H1 (cell line): ENCODE results near the gene HS3ST3B1.

Source experiments
- CBX5 ChIP-seq: fragments of 300-800, 300-1000 bp; sonication (generic); IDR thresholded peaks from 2 replicates; pipeline ENCODE4 v1.7.1; 2016; ENCODE audit warnings: antibody characterized with exemption, low read length, low read depth
- EP300 ChIP-seq, 2 experiments: IDR thresholded peaks; 1 replicate in 1 of 2; 2 replicates in 1 of 2; pipeline ENCODE4 v1.6.1; 2011 to 2012; ENCODE audit warnings: low read depth in 2 of 2, low read length in 2 of 2, mild to moderate bottlenecking in 2 of 2, borderline replicate concordance in 1 of 2, inconsistent platforms in 1 of 2, moderate library complexity in 1 of 2
- POLR2AphosphoS5 ChIP-seq: IDR thresholded peaks from 2 replicates; pipeline ENCODE4 v1.6.1; 2011; ENCODE audit warnings: low read depth, low read length
- SP2 ChIP-seq: IDR thresholded peaks from 2 replicates; pipeline ENCODE4 v1.6.1; 2012; ENCODE audit warnings: mild to moderate bottlenecking, low read length, inconsistent platforms
- ZNF274 ChIP-seq: IDR thresholded peaks from 2 replicates; pipeline ENCODE4 v1.7.0; 2012; ENCODE audit warnings: low read length, borderline replicate concordance; ENCODE audit errors: extremely low read depth
- TF ChIP-seq, protein P1 (sequence below), 3 experiments: IDR thresholded peaks; 1 replicate in 2 of 3; 2 replicates in 1 of 3; pipeline versions ENCODE4 v1.5.1 to v1.6.1; 2011; ENCODE audit warnings: low read length in 3 of 3, mild to moderate bottlenecking in 3 of 3, inconsistent platforms in 2 of 3, low read depth in 1 of 3, moderate library complexity in 1 of 3; ENCODE audit not compliant: insufficient read depth in 1 of 3; ENCODE audit errors: control extremely low read depth in 1 of 3

DNA sequence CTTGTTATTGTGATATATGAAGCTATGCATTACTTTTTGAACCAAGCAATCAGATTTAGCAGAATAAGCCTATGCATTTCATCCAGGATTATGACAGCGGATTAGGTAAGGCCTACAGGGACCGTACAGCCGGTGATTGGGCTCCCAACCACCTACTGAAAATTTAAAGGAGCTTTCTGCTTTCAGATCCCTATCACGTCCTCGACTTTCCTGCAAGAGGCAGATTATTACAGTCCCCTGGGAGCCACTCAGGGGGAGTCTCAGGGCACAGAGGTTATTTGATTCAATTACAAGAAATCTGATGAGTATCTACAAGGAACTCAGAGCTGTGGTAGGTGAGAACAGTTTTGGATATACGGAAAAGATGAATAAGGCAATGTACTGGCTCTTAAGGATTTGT, 80.7 kb downstream of the HS3ST3B1 start:
- TF ChIP-seq, protein P1, sequence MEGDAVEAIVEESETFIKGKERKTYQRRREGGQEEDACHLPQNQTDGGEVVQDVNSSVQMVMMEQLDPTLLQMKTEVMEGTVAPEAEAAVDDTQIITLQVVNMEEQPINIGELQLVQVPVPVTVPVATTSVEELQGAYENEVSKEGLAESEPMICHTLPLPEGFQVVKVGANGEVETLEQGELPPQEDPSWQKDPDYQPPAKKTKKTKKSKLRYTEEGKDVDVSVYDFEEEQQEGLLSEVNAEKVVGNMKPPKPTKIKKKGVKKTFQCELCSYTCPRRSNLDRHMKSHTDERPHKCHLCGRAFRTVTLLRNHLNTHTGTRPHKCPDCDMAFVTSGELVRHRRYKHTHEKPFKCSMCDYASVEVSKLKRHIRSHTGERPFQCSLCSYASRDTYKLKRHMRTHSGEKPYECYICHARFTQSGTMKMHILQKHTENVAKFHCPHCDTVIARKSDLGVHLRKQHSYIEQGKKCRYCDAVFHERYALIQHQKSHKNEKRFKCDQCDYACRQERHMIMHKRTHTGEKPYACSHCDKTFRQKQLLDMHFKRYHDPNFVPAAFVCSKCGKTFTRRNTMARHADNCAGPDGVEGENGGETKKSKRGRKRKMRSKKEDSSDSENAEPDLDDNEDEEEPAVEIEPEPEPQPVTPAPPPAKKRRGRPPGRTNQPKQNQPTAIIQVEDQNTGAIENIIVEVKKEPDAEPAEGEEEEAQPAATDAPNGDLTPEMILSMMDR (IDR thresholded peaks at IDR 0.05; ENCODE audit: control extremely low read depth in 1 of 3, insufficient read depth in 1 of 3, low read depth in 1 of 3, low read length in 3 of 3) = no peak
- TF ChIP-seq ZNF274 = no peak
- TF ChIP-seq SP2 = no peak
- no peak for TF ChIP-seq POLR2AphosphoS5
- no peak for TF ChIP-seq CBX5
- TF ChIP-seq EP300 (IDR thresholded peaks at IDR 0.05; ENCODE audit: borderline replicate concordance in 1 of 2, low read depth in 2 of 2, low read length in 2 of 2) = no peak
